NT2/D1 (cell line): ENCODE results near the gene DES.

Experiments
- SUZ12 ChIP-seq: IDR thresholded peaks from 2 replicates; pipeline ENCODE4 v1.6.1; 2011; ENCODE audit not compliant: insufficient read length, insufficient read depth; ENCODE audit errors: extremely low read depth
- YY1 ChIP-seq: IDR thresholded peaks from 2 replicates; pipeline ENCODE4 v1.6.1; 2011; ENCODE audit not compliant: insufficient read length, insufficient read depth
- ZNF274 ChIP-seq: IDR thresholded peaks from 2 replicates; pipeline ENCODE4 v1.6.1; 2011; ENCODE audit warnings: mild to moderate bottlenecking, low read depth, low read length

GRCh38 chr2:219392754-219393153 lies 25.4 kb upstream of the DES start:
- TF ChIP-seq YY1 (no peak), ZNF274 (no peak), SUZ12 (no peak)
